ENCODE measurements around the gene ZNF385A.

The ZNF385A gene

GRCh38 chr12:54378796-54379397 lies 5.6 kb downstream of the ZNF385A start:
- TF ChIP-seq CTCF (IDR thresholded peaks at IDR 0.05; ENCODE audit: low read depth, low read length): no peak
- DNase-seq (ENCODE audit: low read depth in 2 of 2): peak; percentile 41 to 51
- H3K4me3 ChIP-seq (replicated peaks in 1 of 2; ENCODE audit: low read depth in 2 of 2, low read length in 2 of 2): peak overlapping the region; percentile 47 to 49

GRCh38 chr12:54377797-54378515 lies 6.6 kb downstream of the ZNF385A start:
- no peak for DNase-seq (ENCODE audit: low read depth in 2 of 2)
- no peak overlapping the region for H3K4me3 ChIP-seq (replicated peaks in 1 of 2; ENCODE audit: low read depth in 2 of 2, low read length in 2 of 2)
- TF ChIP-seq CTCF (IDR thresholded peaks at IDR 0.05; ENCODE audit: low read depth, low read length): no peak

GRCh38 chr12:54377007-54377406 lies 7.5 kb downstream of the ZNF385A start:
- TF ChIP-seq CTCF (IDR thresholded peaks at IDR 0.05; ENCODE audit: low read depth, low read length): no peak
- DNase-seq (ENCODE audit: low read depth in 2 of 2): no peak
- H3K4me3 ChIP-seq (replicated peaks in 1 of 2; ENCODE audit: low read depth in 2 of 2, low read length in 2 of 2): no peak overlapping the region

- peak in 1 of 2 donors; percentile 64 for DNase-seq (ENCODE audit: low read depth in 2 of 2)
- no peak overlapping the region for H3K4me3 ChIP-seq (replicated peaks in 1 of 2; ENCODE audit: low read depth in 2 of 2, low read length in 2 of 2)
- TF ChIP-seq CTCF (IDR thresholded peaks at IDR 0.05; ENCODE audit: low read depth, low read length): no peak
Measured at GRCh38 chr12:54376596-54376995, 7.9 kb downstream of the ZNF385A start.

- H3K4me3 ChIP-seq (replicated peaks in 1 of 2; ENCODE audit: low read depth in 2 of 2, low read length in 2 of 2): no peak overlapping the region
- no peak for DNase-seq (ENCODE audit: low read depth in 2 of 2)
- no peak for TF ChIP-seq CTCF (IDR thresholded peaks at IDR 0.05; ENCODE audit: low read depth, low read length)
Measured at GRCh38 chr12:54375259-54375579, 9.3 kb downstream of the ZNF385A start.

GRCh38 chr12:54374562-54375258 lies 9.8 kb downstream of the ZNF385A start:
- H3K4me3 ChIP-seq (replicated peaks in 1 of 2; ENCODE audit: low read depth in 2 of 2, low read length in 2 of 2): no peak overlapping the region
- no peak for DNase-seq (ENCODE audit: low read depth in 2 of 2)
- TF ChIP-seq CTCF (IDR thresholded peaks at IDR 0.05; ENCODE audit: low read depth, low read length): no peak

Data from cardiac fibroblast (primary cell).